AG10803 (cell line): ENCODE results near the gene SRR.

Experiments
- DNase-seq: peaks from one replicate; pipeline ENCODE4 v3.0.0; 2010; ENCODE audit warnings: low read depth
- H3K4me3 ChIP-seq: 2 replicates; pipeline ENCODE4 v1.5.1; 2011; ENCODE audit warnings: mild to moderate bottlenecking, low read length, control low read depth
- TF ChIP-seq, protein P1 (sequence below): conservative IDR thresholded peaks from 2 replicates; pipeline ENCODE4 v1.5.1; 2011; ENCODE audit warnings: mild to moderate bottlenecking, low read length, control low read depth, inconsistent platforms

Gene SRR

DNA sequence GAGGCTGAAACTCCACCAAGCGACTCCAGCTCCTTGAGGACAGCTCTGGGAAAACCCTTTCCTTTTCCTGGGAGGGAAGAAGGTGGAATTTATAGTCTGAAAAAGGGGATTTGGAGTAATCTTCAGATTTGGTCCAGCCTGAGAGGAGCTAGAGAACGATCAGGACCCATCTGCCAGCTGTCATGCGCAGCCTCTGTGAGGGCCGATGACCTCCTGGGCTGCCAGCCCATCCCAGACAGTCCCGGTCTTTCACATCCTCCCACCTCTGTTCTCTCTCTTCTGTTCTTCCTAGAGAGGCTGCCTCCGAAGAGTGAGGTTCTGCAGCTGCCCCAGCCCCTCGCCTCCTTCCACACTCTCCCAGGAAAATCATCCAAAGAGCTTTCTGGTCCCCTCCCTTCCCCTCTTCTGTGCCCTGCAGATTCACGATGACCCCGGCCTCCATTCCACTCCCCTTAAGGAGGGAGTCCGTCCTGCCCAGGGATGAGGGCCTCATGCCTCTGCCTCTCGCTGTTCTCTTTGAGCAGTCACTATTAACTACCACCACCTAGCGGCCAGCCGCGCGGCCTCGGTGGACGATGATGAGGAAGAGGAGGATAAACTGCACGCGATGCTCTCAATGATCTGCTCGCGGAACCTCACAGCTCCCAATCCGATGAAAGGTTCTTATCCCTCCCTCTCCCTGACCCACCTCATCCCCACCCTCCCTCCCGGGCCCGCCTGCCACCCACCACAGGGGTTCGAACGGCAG, 63.2 kb downstream of the SRR start:
- no peak overlapping the region for H3K4me3 ChIP-seq
- DNase-seq: no peak
- TF ChIP-seq, protein P1, sequence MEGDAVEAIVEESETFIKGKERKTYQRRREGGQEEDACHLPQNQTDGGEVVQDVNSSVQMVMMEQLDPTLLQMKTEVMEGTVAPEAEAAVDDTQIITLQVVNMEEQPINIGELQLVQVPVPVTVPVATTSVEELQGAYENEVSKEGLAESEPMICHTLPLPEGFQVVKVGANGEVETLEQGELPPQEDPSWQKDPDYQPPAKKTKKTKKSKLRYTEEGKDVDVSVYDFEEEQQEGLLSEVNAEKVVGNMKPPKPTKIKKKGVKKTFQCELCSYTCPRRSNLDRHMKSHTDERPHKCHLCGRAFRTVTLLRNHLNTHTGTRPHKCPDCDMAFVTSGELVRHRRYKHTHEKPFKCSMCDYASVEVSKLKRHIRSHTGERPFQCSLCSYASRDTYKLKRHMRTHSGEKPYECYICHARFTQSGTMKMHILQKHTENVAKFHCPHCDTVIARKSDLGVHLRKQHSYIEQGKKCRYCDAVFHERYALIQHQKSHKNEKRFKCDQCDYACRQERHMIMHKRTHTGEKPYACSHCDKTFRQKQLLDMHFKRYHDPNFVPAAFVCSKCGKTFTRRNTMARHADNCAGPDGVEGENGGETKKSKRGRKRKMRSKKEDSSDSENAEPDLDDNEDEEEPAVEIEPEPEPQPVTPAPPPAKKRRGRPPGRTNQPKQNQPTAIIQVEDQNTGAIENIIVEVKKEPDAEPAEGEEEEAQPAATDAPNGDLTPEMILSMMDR: no peak

- no peak for DNase-seq
- TF ChIP-seq, protein P1: no peak
Observed at GRCh38 chr17:2368359-2368758, 64.6 kb downstream of the SRR start.

DNA sequence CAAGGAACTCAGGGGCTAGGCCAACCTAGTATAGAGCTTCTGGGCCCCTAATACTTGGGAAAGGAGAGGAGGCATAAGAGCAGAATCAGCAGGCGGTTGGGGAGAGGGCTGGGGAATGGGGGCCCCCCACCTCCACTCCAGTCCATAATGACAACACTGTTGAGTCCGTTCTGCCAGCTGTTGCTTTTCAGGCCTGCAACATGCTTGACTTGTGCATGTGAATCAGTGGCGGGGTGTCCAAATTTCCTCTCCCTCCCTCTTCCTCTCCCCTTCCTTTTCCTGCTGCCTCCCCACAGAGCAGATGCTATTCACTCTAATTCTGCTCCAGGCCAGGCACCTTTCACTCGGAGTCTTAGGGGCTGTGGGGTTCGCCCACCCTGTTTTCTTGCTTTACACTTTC, 65.3 kb downstream of the SRR start:
- DNase-seq: no peak
- TF ChIP-seq, protein P1: no peak
- H3K4me3 ChIP-seq: no peak overlapping the region

More at GRCh38 chr17:2368359-2368758, 64.6 kb downstream of the SRR start:
- H3K4me3 ChIP-seq: no peak overlapping the region

DNA sequence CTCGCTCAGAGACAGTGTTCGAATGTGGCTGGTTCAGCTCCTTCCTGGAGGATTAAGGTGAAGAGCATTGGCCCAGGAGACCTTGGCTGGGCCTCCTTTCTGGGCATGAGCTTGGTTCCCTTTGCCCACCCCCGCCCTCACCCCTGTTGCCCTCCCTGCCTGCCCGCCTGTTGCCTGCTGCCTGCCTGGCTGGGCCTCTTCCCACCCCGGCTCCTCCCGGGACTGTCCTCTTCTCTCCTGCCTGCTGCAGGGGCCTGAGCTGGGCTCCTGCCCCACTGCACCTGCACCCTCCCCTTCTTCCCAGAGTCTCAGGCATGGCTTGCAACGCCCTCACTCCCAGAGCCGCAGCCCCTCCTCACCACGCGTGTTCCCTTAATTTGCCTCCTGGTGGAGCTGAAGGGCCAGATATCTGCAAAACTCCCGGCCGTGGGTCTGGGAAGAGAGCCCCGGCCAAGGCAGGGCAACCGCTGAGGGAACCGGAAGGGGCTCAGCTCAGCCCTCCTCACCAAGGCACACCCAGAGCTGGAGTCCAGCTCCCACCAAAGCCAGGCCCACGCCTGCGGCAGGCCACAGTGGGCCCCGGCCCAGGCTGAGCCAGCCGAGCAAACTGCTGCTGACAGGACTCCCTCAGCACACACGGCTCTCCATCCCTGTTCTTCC, 65.9 kb downstream of the SRR start:
- no peak for DNase-seq
- TF ChIP-seq, protein P1: no peak
- H3K4me3 ChIP-seq: no peak overlapping the region

DNA sequence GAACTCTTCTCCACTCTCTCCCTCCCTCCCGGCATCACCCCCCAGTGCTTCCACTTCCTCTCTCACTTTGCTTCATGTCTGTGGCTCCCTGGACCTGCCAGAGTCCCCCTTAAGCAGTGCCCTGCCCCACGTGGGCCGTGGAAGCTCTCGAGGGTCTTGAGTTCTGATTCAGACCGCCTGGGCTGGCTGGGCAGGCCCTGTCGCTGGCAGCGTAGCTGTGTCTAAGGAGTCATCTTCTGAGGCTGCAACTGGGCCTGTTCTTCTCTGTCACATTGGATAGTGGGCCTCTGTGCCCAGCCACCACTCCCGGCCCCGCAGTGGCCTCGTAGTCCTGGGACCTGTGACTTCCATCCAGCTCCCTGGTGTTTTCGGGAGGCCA, 66.5 kb downstream of the SRR start:
- TF ChIP-seq, protein P1: no peak
- H3K4me3 ChIP-seq: no peak overlapping the region
- DNase-seq: no peak

DNA sequence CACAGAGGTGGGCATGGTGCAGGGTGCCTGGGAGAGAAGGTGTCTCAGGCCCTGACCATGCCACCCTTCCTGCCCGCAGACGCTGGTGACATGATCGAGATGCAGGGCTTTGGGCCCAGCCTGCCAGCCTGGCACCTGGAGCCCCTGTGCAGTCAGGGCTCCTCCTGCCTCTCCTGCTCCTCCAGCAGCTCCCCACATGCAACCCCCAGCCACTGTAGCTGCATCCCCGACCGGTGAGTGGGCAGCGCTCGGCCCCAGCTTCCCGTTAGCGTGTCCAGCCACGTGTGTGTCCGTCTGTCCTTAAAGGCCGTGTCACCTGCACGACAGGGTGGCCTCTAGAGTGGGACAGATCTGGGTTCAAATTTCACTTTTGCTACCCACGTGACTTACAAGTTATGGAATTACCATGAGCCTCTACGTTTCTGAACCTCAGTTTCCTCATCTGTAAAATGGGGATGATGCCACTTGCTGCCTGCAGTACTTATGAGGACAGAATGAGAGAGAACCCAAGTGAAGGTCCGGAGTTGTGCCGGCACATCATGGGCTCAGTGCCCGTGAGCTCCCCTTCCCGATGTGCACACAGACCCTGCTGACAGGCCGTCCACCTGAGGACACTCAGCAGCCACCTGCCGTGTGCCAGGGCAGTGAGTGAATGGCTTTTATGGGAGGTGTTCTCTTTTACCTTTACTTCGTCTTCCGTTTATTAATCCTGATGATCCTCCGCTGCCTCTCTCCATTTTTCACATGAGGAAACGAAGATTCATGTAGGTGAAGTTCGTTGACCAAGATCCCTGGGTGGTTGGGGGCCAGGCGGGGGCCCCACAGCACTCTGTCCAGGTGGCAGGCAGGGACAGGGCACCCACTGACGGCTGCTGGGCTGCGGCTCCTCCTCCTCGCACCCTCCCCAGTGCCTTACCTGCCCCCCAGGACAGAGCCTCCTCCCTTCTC, 67.7 kb downstream of the SRR start:
- TF ChIP-seq, protein P1: no peak
- DNase-seq: no peak
- H3K4me3 ChIP-seq: no peak overlapping the region
